H1 (cell line): ENCODE measurements around the gene AGFG1. TPM values are rescaled to one million over a fixed set of nuclear protein-coding genes. Genes with fewer than 3 reads are reported as not detected.

Experiments
- CTCF ChIA-PET: fragments of 300-600 bp; sonication (Branson Sonifier 250); formaldehyde crosslinking; loops from one replicate; lab custom pipeline; 2021; ENCODE audit not compliant: partially characterized antibody; lab: Charles Lee
- POLR2A ChIA-PET: fragments of 300-600 bp; sonication (Branson Sonifier 250); formaldehyde crosslinking; loops from one replicate; lab custom pipeline; 2021; ENCODE audit warnings: inconsistent platforms; ENCODE audit not compliant: partially characterized antibody; lab: Charles Lee
- DNase-seq, 2 experiments: peaks; one replicate each; pipeline versions ENCODE4 v3.0.0 to v3.0.0-alpha.2; 2010 to 2022; ENCODE audit warnings: low spot score in 2 of 2, low read depth in 1 of 2, mixed read lengths in 1 of 2
- FAIRE-seq: peaks from 2 replicates; lab custom pipeline; 2011; peaks lifted over from hg19 to GRCh38; lab: Jason Lieb, UNC
- H2AFZ ChIP-seq: 2 replicates; pipeline ENCODE4 v1.8.1; 2012; ENCODE audit warnings: low read length, inconsistent platforms
- H2AK5ac ChIP-seq: 2 replicates; pipeline ENCODE4 v1.6.1; 2013; ENCODE audit warnings: low read depth, low read length
- H2BK120ac ChIP-seq: replicated peaks from 2 replicates; pipeline ENCODE3; 2013; ENCODE audit warnings: low read depth, low read length, inconsistent platforms
- H2BK12ac ChIP-seq: 2 replicates; pipeline ENCODE4 v1.6.1; 2013; ENCODE audit warnings: low read depth, low read length
- H2BK15ac ChIP-seq: 2 replicates; pipeline ENCODE4 v1.6.1; 2013; ENCODE audit warnings: low read length
- H2BK20ac ChIP-seq: 2 replicates; pipeline ENCODE4 v1.6.1; 2013; ENCODE audit warnings: low read length
- H2BK5ac ChIP-seq: 2 replicates; pipeline ENCODE4 v1.6.1; 2013; ENCODE audit warnings: low read depth, low read length
- H3K14ac ChIP-seq: 2 replicates; pipeline ENCODE4 v1.6.1; 2013; ENCODE audit warnings: inconsistent platforms; ENCODE audit not compliant: insufficient read length
- H3K18ac ChIP-seq: 2 replicates; pipeline ENCODE4 v1.6.1; 2013; ENCODE audit warnings: low read length; ENCODE audit errors: extremely low read depth
- H3K23ac ChIP-seq: 2 replicates; pipeline ENCODE4 v1.6.1; 2013; ENCODE audit warnings: inconsistent platforms; ENCODE audit not compliant: insufficient read length
- H3K23me2 ChIP-seq: 2 replicates; pipeline ENCODE4 v1.6.1; 2013; ENCODE audit warnings: low read depth, low read length
- H3K27ac ChIP-seq: 2 replicates; pipeline ENCODE4 v1.6.1; 2011; ENCODE audit warnings: low read depth, low read length, inconsistent platforms
- H3K27me3 ChIP-seq, 4 experiments: replicated peaks in 1 of 4; 1 replicate in 1 of 4; 2 replicates in 3 of 4; pipeline versions ENCODE4 v1.6.1 to v1.8.1; 2011 to 2013; ENCODE audit warnings: low read length in 3 of 4, mild to moderate bottlenecking in 3 of 4, inconsistent platforms in 2 of 4, mixed read lengths in 2 of 4, moderate library complexity in 1 of 4; ENCODE audit not compliant: control insufficient read depth in 3 of 4, insufficient read depth in 3 of 4; ENCODE audit errors: extremely low read depth in 1 of 4
- H3K36me3 ChIP-seq, 4 experiments: 2 replicates each; pipeline versions ENCODE4 v1.6.1 to v1.8.1; 2011 to 2013; ENCODE audit warnings: mild to moderate bottlenecking in 4 of 4, low read length in 3 of 4, moderate library complexity in 2 of 4, control low read depth in 1 of 4, inconsistent platforms in 1 of 4; ENCODE audit not compliant: insufficient read depth in 4 of 4, control insufficient read depth in 2 of 4
- H3K4ac ChIP-seq: replicated peaks from 2 replicates; pipeline ENCODE3; 2013; ENCODE audit warnings: low read length, low read depth, mixed read lengths, inconsistent platforms; ENCODE audit not compliant: insufficient read length
- H3K4me1 ChIP-seq, 4 experiments: replicated peaks in 1 of 4; 1 replicate in 1 of 4; 2 replicates in 3 of 4; pipeline versions ENCODE4 v1.6.1 to v1.8.1; 2011 to 2013; ENCODE audit warnings: low read length in 3 of 4, inconsistent platforms in 2 of 4, mixed read lengths in 1 of 4; ENCODE audit not compliant: insufficient read depth in 4 of 4, control insufficient read depth in 3 of 4
- H3K4me2 ChIP-seq, 2 experiments: 2 replicates each; pipeline versions ENCODE4 v1.6.1 to v1.8.1; 2011 to 2013; ENCODE audit warnings: low read depth in 2 of 2, low read length in 2 of 2, control low read depth in 1 of 2, inconsistent platforms in 1 of 2, mild to moderate bottlenecking in 1 of 2; ENCODE audit not compliant: insufficient read depth in 1 of 2
- H3K4me3 ChIP-seq, 4 experiments: fragments of 200-600, 300-600 bp in 1 of 4; sonication (generic), shearing (Covaris generic), sonication (Bioruptor Twin) in 1 of 4; 2 replicates each; pipeline versions ENCODE4 v1.5.1 to v1.8.1; 2011 to 2016; ENCODE audit warnings: low read length in 4 of 4, low read depth in 3 of 4, control low read depth in 2 of 4, inconsistent platforms in 2 of 4, mild to moderate bottlenecking in 2 of 4, mixed read lengths in 1 of 4, moderate library complexity in 1 of 4; ENCODE audit not compliant: insufficient read depth in 2 of 4; ENCODE audit errors: extremely low read depth in 1 of 4
- H3K56ac ChIP-seq: replicated peaks from 2 replicates; pipeline ENCODE3; 2013; ENCODE audit warnings: low read depth, mild to moderate bottlenecking, mixed read lengths, low read length, inconsistent platforms; ENCODE audit not compliant: insufficient read length
- H3K79me1 ChIP-seq: 2 replicates; pipeline ENCODE4 v1.6.1; 2013; ENCODE audit warnings: low read depth, low read length, control low read depth
- H3K79me2 ChIP-seq, 2 experiments: 2 replicates each; pipeline versions ENCODE4 v1.6.1 to v1.8.1; 2012 to 2013; ENCODE audit warnings: low read length in 2 of 2, mild to moderate bottlenecking in 2 of 2, inconsistent platforms in 1 of 2; ENCODE audit not compliant: insufficient read depth in 2 of 2, control insufficient read depth in 1 of 2
- H3K9ac ChIP-seq, 4 experiments: replicated peaks in 1 of 4; 1 replicate in 1 of 4; 2 replicates in 3 of 4; pipeline versions ENCODE4 v1.6.1 to v1.8.1; 2011 to 2013; ENCODE audit warnings: low read depth in 3 of 4, low read length in 3 of 4, control low read depth in 2 of 4, mild to moderate bottlenecking in 2 of 4, moderate library complexity in 2 of 4, inconsistent platforms in 1 of 4; ENCODE audit errors: extremely low read depth in 1 of 4
- H3K9me3 ChIP-seq, 2 experiments: 2 replicates each; pipeline versions ENCODE4 v1.6.1 to v1.8.1; 2012 to 2013; ENCODE audit warnings: mild to moderate bottlenecking in 2 of 2, moderate library complexity in 2 of 2, control low read depth in 1 of 2, inconsistent platforms in 1 of 2, low read depth in 1 of 2, low read length in 1 of 2, mixed read lengths in 1 of 2; ENCODE audit not compliant: insufficient read depth in 2 of 2
- H4K20me1 ChIP-seq, 2 experiments: replicated peaks in 1 of 2; 2 replicates each; pipeline versions ENCODE3 to v1.8.1; 2011 to 2013; ENCODE audit warnings: inconsistent platforms in 2 of 2, low read length in 2 of 2, mild to moderate bottlenecking in 1 of 2; ENCODE audit not compliant: insufficient read depth in 2 of 2, control insufficient read depth in 1 of 2
- H4K5ac ChIP-seq: 2 replicates; pipeline ENCODE4 v1.6.1; 2013; ENCODE audit warnings: low read length, low read depth, mixed read lengths, inconsistent platforms; ENCODE audit not compliant: insufficient read length
- H4K8ac ChIP-seq: 2 replicates; pipeline ENCODE4 v1.8.0; 2013; ENCODE audit warnings: mild to moderate bottlenecking, moderate library complexity, low read length, inconsistent platforms; ENCODE audit not compliant: insufficient read depth; ENCODE audit errors: extremely low read depth
- H4K91ac ChIP-seq: replicated peaks from 2 replicates; pipeline ENCODE3; 2013; ENCODE audit warnings: low read length, mixed read lengths, inconsistent platforms; ENCODE audit not compliant: insufficient read length
- SP2 ChIP-seq: IDR thresholded peaks from 2 replicates; pipeline ENCODE4 v1.6.1; 2012; ENCODE audit warnings: mild to moderate bottlenecking, low read length, inconsistent platforms
- WGBS, 2 experiments: shearing (Covaris generic) in 1 of 2; methylation state at CpG; one replicate each; pipeline versions ENCODE4 v1.1.6 to v1.1.7; 2013 to 2015; ENCODE audit warnings: low lambda C conversion rate in 2 of 2, mixed read lengths in 2 of 2, inconsistent platforms in 1 of 2, low coverage in 1 of 2, missing lambda C conversion rate in 1 of 2; ENCODE audit not compliant: insufficient replicate concordance in 2 of 2, insufficient coverage in 1 of 2, insufficient read length in 1 of 2; ENCODE audit errors: extremely low coverage in 1 of 2, missing lambda C conversion rate in 1 of 2; 5-methylcytosine and 5-hydroxymethylcytosine counted together
- polyA plus RNA-seq, 7 experiments: library from polyadenylated mRNA; depleted of rRNA in 3 of 7; stranded (reverse) in 5 of 7; unstranded in 2 of 7; fragments of >200 nt in 5 of 7; fragments of 200-250 nt in 2 of 7; gene quantifications; 1 replicate in 5 of 7; 2 replicates in 1 of 7; 4 replicates in 1 of 7; pipeline versions ENCODE4 v1.2.1 to v1.2.3, GENCODE V29; 2011 to 2013; ENCODE audit warnings: missing spikeins in 2 of 7, mixed read lengths in 2 of 7
- total RNA-seq: library from RNA; stranded (reverse); fragmentation: NEBNext Ultra II Directional; extraction: Animal tissue kit (Norgen Biotek cat#: 25700); gene quantifications from 2 replicates; pipeline ENCODE4 v1.2.1, GENCODE V29; 2021

The AGFG1 gene
- total and polyA plus RNA-seq, 2 of the 8 experiments (the other 6 are each of a cell fraction or from before 2014, with no cell fraction given), result 102 to 147 TPM

- Histone ChIP-seq H3K9ac (no peak overlapping the region), H3K14ac (no peak overlapping the region), H3K4me1 (no peaks in the 10 kb centered on the region), H4K8ac (no peak overlapping the region), H2AK5ac (no peak overlapping the region), H3K79me1 (no peaks in the 10 kb centered on the region; the same call in 1 of the 2 replicates), H3K27me3 (no peaks in the 10 kb centered on the region), H2BK5ac (no peak overlapping the region), H3K4ac (no peak overlapping the region), H3K18ac (no peak overlapping the region), H3K4me2 (no peak overlapping the region), H3K27ac (no peak overlapping the region), H2BK20ac (no peak overlapping the region), H2BK12ac (no peak overlapping the region), H4K91ac (no peak overlapping the region), H3K9me3 (no peaks in the 10 kb centered on the region), H2BK15ac (no peak overlapping the region), H3K79me2 (peaks cover 30 to 99% of the 10 kb centered on the region in 2 experiments), H3K4me3 (no peak overlapping the region), H3K56ac (no peak overlapping the region), H4K5ac (no peak overlapping the region), H3K36me3 (no peaks in the 10 kb centered on the region), H2AFZ (no peak overlapping the region), H2BK120ac (no peak overlapping the region), H3K23me2 (no peaks in the 10 kb centered on the region), H4K20me1 (peaks cover 14 to 15% of the 10 kb centered on the region in 2 experiments), H3K23ac (no peak overlapping the region)
- CTCF ChIA-PET, result interaction anchor here (0.6 to 1.7 kb wide), 3 partner anchors 10 to 143 kb away, joined by 3 to 4 read pairs (median 4); no protein-coding TSS in a partner anchor
- POLR2A ChIA-PET, result no interaction called here
- WGBS, 2 experiments, result 25% methylated on average over 1 of the region's 1 CpG; no CpG with 5 or more reads in 1 of the 2 experiments
- no peak for FAIRE-seq
- DNase-seq, result no peak
- no peak for TF ChIP-seq SP2
These were observed 10.8 kb downstream of the AGFG1 start for GRCh38 chr2:227482638-227483340.
